ENCODE measurements around the gene ZNF662.

Gene ZNF662

DNA sequence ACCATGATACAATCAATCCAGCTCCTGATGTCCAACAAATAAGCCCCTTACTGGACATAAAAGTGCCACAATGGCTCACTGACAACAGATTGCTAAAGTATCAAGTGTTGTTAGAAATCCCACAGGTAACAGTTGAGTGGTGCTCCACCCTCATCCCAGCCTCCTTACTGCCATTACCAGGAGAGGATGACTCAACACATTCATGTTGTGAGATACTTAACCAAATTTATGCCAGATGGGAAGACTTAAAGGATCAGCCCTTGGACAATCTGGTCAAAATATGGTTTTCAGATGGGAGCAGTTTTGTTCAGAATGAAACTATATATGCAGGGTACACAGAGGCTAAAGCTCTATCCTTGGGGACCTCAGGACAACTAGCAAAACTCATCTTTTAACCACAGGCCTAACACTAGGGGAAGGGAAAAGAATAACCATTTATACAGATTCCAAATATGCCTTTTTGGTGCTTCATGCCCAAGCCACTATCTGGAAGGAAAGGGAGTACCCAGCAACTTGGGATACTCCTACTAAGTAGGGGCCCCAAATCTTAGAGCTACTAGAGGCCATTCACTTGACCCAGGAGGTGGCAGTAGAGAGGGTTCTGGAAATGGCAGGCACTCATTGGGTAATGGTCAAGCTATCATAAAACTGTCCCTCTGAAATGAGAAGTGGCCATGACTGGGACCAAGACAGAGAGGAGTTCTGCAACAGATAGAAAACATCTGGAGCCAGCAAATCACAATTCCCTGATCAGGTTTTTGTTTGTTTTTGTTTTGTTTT is 6.9 kb upstream of the ZNF662 start:
- no peak for TF ChIP-seq POLR2A (IDR thresholded peaks at IDR 0.05; ENCODE audit: low read depth, low read length)
- FAIRE-seq = no peak
- DNase-seq (ENCODE audit: insufficient read length, low spot score) = no peak

DNA sequence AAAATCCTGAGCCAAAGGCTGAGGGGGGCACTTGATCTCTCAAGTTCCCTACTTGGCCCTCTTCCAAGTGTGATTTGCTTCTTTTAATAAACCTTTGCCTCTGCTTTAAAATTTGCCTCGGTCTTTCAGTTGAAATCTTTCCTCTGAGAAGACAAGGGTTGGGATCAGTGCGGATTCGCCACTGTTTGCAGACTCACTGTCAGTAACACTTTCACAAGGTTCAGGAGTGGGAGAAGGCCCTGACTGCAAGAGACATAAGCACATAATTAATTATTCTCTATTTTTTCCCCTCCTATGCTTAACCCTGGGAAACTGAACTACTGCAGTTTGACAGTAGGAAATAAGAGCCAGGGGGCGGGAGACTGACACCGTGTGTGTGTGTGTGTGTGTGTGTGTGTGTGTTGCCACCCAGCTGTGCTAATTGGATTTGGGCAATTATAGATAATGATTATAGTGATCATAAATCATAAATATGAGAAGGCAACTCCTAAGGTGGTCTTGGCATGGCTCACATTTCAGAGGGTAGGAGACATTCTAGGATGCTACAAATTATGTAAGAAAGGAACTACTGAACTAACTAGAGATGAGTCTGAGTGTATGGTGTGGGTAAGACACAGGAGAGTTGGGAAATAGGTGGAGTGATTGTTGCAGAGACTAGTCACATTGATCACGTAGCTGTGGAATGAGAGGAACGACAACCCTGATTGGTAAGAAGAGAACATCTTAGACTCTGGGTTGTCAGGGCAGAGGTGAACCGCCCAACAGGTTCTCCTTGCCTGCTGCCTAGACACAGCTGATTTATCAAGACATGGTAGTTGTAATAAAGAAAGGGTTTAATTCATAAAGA is 5.5 kb upstream of the ZNF662 start:
- no peak for DNase-seq (ENCODE audit: insufficient read length, low spot score)
- FAIRE-seq = no peak
- no peak for TF ChIP-seq POLR2A (IDR thresholded peaks at IDR 0.05; ENCODE audit: low read depth, low read length)

DNA sequence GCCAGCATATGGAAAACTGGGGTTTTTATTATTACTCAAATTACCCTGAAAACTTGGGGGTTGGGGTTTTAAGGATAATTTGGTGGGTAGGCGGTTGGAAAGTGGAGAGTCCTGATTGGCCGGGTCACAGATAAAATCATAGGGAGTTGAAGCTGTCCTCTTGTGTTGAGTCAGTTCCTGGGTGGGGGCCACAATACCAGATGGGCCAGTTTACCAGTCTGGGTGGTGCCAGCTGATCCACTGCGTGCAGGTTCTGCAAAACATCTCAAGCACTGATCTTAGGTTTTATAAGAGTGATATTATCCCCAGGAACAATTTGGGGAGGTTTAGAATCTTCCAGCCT is 4.9 kb upstream of the ZNF662 start:
- DNase-seq (ENCODE audit: insufficient read length, low spot score) (no peak), FAIRE-seq (no peak)
- no peak for TF ChIP-seq POLR2A (IDR thresholded peaks at IDR 0.05; ENCODE audit: low read depth, low read length)

DNA sequence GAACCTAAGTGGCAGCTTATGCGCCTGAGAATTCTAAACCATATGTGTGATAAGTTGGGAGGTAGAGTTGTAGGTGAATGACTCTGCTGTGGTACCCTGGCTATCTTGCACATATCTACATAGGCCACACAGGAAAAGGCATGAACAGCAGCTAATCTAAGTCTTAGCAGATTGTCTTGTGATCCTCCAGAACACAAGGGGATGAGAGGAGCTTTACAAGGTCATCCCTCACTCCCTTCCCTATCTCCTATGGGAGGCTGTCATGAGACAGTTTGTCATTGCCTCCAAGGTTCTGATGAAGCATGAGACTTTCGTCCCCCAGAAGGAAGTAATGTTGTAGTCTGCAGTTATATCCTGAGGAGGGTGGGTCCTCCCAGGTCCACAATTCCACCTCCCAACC is 3.7 kb upstream of the ZNF662 start:
- no peak for FAIRE-seq
- no peak for TF ChIP-seq POLR2A (IDR thresholded peaks at IDR 0.05; ENCODE audit: low read depth, low read length)
- no peak for DNase-seq (ENCODE audit: insufficient read length, low spot score)

DNA sequence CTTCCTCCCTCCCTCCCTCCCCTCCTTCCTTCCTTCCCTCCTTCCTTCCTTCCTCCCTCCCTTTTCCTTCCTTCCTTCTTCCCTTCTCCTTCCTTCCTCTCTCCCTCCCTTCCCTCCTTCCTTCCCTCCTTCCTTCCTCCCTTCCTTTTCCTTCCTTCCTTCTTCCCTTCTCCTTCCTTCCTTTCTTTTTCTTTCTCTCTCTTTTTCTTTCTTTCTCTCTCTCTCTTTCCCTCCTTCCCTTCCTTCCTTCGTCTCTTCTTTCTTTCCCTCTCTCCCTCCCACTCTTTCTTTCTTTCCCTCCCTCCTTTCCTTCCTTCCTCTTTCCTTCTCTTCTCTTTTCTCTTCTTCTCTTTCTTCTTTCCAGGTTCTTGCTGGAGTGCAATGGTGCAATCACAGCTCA is 1.9 kb upstream of the ZNF662 start:
- FAIRE-seq (no peak), DNase-seq (ENCODE audit: insufficient read length, low spot score) (no peak)
- no peak for TF ChIP-seq POLR2A (IDR thresholded peaks at IDR 0.05; ENCODE audit: low read depth, low read length)

DNA sequence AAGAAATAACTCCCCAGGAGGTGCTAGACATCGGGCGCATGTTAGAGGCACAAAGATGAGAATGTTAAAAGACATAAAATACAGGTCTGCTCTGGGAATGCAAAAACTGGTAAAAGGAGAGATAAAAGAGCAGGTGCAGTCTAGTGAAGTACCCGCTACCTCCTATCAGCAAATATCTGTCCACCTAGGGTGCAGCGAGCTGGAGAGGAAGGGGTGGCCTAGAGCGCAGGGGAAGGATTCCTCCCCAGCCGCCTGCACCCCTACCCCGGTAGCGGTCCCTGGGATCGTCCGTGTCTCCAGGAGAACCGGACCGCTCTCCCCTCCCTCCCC is 237 bp upstream of the ZNF662 start:
- DNase-seq (ENCODE audit: insufficient read length, low spot score) = no peak
- FAIRE-seq = no peak
- no peak for TF ChIP-seq POLR2A (IDR thresholded peaks at IDR 0.05; ENCODE audit: low read depth, low read length)

DNA sequence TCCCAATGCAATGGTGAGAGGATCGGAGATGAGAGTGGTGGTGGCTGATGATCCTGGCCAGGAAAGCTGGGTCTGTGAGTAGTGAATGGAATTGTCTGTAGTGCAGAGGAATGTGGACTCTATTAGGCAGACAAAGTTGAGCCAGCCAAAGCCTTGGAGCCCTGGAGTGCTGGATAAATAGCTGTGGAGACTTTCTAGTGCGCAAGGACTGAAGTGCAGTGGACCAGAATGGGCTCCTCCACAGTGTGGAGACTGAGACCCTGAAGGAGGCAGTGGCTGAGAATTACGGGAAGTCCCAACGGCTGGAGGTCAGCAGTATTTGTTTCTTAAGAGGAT is 874 bp downstream of the ZNF662 start:
- no peak for DNase-seq (ENCODE audit: insufficient read length, low spot score)
- FAIRE-seq = no peak
- no peak for TF ChIP-seq POLR2A (IDR thresholded peaks at IDR 0.05; ENCODE audit: low read depth, low read length)

DNA sequence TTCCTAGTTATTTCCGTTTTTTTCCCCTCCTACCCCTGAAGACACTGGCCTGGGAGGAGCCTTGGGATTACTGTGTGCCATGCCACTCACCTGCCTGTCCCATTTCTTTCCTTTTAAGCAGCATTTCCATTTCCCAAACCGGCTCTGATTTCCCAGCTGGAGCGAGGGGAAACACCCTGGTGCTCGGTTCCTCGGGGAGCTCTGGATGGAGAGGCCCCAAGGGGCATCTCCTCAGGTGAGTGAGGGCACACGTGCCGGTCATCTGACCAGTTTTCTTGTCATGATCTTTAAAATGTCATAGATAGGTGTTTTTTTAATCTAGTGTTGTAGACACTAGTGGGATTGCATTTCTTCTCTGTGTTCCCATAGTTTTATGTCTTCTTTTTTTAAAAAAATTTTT is 2.7 kb downstream of the ZNF662 start:
- no peak for DNase-seq (ENCODE audit: insufficient read length, low spot score)
- no peak for TF ChIP-seq POLR2A (IDR thresholded peaks at IDR 0.05; ENCODE audit: low read depth, low read length)
- no peak for FAIRE-seq

DNA sequence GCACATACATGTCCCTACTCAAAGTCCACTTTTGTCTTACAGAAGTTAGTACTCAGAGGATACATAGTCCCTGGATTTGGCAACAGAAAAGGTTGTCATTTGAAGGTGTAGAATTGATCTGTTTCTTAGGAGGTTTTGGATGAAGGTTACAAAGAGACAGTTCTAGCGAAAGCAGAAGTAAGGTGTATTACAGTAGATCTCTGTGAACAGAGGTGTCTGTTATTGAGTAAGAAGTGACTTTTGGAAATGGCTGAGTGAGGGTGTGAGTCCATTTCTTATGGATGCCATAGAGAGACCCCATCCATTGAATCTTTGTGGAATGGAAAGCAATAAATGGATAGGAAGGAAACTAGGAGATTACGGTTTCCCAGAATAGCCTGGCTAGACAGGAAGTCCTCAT is 5.6 kb downstream of the ZNF662 start:
- no peak for FAIRE-seq
- DNase-seq (ENCODE audit: insufficient read length, low spot score) = no peak
- no peak for TF ChIP-seq POLR2A (IDR thresholded peaks at IDR 0.05; ENCODE audit: low read depth, low read length)

DNA sequence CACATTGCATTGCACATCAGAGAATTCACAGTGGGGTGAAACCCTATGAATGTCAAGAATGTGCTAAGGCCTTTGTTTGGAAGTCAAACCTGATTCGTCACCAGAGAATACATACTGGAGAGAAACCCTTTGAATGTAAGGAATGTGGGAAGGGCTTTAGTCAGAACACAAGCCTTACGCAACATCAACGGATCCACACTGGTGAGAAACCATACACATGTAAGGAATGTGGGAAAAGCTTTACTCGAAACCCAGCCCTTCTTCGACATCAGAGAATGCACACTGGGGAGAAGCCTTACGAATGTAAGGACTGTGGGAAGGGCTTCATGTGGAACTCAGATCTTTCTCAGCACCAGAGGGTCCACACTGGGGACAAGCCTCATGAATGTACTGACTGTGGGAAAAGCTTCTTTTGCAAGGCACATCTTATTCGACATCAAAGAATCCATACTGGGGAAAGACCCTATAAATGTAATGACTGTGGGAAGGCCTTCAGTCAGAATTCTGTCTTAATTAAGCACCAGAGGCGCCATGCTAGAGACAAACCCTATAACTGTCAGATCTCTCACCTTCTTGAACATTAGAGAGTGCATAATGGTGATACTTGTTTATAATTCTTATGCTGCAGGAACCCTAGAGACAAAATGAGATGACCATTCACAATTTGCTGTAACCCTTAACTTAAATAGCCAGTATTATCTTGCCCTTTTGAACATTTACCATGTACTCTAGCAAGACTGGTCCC is 9.0 kb downstream of the ZNF662 start:
- FAIRE-seq = no peak
- no peak for DNase-seq (ENCODE audit: insufficient read length, low spot score)
- TF ChIP-seq POLR2A (IDR thresholded peaks at IDR 0.05; ENCODE audit: low read depth, low read length) = no peak

DNA sequence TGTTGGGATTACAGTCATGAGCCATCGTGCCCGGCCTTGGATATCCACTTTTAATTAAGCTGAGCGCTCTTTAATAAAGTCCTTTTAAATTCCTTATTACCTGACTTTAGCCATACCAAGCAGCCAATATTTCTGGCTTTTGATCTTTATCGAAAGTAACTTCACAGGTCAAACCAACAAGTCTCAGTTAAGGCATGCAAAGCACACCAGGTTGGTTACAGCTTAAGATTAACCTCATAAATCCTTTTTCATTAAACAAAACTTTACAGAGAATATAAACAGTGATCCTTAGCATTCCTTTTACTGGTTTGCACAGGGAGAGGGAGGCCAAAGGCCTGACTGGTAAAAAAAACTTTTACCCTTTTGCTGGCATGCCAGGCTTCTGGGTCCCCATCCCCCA is 17.7 kb downstream of the ZNF662 start:
- FAIRE-seq = no peak
- no peak for DNase-seq (ENCODE audit: insufficient read length, low spot score)
- no peak for TF ChIP-seq POLR2A (IDR thresholded peaks at IDR 0.05; ENCODE audit: low read depth, low read length)

DNA sequence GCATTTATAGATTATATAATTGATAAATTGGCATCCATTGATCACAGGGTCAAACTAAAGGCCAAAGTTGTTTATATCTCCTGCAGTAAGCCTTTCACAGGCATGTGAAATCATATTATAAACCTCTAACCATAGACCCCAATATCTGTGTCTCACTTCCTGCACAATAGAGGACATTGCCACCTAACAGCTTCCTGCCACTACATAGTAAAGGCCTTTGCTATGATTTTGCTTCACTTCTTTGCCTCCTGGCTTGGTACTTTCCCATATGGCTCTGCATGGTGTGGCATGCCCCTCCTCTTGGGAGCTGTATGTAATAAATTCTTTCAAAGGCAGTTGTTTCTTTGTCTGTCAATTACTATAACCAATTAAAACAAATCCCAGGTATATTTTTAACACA is 20.4 kb downstream of the ZNF662 start:
- DNase-seq (ENCODE audit: insufficient read length, low spot score) = no peak
- FAIRE-seq = no peak
- TF ChIP-seq POLR2A (IDR thresholded peaks at IDR 0.05; ENCODE audit: low read depth, low read length) = no peak

DNA sequence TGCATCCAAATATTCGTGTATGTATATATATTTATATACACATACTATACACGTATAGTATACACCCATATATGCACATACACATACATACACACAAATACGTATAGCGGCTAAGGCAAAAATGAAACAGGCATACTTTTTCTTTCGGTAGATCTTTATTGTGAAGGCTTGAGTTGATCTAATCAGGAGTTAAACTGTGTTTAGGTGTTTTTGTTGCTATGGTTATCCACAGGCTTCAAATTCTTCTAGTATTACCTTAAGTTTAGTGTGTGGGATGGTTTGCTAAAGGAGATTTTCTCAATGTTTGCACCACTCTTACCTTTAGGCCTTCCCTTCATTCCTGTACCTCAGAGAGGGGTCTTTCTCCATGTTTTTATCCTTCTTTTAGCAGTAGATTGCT is 28.2 kb downstream of the ZNF662 start:
- TF ChIP-seq POLR2A (IDR thresholded peaks at IDR 0.05; ENCODE audit: low read depth, low read length) = no peak
- DNase-seq (ENCODE audit: insufficient read length, low spot score) = no peak
- no peak for FAIRE-seq

DNA sequence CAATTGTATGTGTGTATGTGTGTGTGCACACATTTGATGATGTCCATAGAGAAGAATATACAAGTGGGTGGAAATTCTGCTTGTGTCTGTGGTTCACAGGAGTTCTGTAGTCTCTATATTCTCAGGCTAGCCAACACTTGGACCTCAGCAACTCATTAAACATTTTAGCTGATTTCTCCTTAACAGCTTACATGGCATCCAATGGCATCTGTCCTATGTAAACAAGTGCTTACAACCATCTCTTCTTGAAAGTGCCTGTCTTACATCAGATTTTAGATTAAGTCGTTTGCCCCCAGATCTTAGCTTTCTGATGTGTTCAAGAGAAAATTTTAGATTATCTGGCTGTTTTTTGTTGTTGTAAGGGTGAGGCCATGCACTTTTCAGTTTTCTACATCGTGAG is 29.0 kb downstream of the ZNF662 start:
- no peak for TF ChIP-seq POLR2A (IDR thresholded peaks at IDR 0.05; ENCODE audit: low read depth, low read length)
- DNase-seq (ENCODE audit: insufficient read length, low spot score) (no peak), FAIRE-seq (no peak)

DNA sequence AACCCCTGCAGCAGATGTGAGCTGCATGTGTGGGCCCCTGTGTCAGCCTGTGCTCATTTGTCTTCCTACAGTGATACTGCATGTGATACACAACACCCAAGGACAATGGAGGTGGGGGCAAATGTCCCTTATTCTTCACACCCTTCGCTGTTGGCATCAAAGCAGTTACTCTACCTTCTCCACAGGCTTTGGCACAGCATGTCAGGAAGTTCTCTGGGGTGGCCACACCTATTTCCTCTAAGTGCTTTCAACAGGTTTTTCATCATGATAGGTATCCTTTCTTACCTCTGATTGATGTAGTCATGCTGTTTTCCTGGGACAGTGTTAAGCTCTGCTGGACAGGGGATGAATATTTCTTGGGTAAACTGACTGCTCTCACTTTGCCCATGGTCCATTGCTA is 29.5 kb downstream of the ZNF662 start:
- DNase-seq (ENCODE audit: insufficient read length, low spot score) (no peak), FAIRE-seq (no peak)
- no peak for TF ChIP-seq POLR2A (IDR thresholded peaks at IDR 0.05; ENCODE audit: low read depth, low read length)
